ENCODE data around the gene DPP4.

Gene DPP4

DNA sequence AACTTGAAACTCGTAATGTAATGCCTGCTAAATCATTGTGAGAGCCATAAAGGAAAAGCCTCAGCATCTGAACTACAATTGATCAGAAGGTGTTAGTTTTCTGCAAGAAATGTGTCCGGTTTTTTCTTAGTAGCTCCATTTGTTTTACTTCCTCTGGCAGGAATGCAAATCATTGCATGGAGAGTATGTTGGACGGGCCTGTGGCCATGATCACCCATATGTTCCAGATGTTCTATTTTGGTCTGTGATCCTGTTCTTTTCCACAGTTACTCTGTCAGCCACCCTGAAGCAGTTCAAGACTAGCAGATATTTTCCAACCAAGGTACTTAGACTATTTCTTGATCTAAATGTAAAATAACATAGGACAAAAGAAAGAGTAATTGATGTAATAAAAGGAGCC lies 126.6 kb downstream of the DPP4 start:
- DNase-seq: no peak

DNA sequence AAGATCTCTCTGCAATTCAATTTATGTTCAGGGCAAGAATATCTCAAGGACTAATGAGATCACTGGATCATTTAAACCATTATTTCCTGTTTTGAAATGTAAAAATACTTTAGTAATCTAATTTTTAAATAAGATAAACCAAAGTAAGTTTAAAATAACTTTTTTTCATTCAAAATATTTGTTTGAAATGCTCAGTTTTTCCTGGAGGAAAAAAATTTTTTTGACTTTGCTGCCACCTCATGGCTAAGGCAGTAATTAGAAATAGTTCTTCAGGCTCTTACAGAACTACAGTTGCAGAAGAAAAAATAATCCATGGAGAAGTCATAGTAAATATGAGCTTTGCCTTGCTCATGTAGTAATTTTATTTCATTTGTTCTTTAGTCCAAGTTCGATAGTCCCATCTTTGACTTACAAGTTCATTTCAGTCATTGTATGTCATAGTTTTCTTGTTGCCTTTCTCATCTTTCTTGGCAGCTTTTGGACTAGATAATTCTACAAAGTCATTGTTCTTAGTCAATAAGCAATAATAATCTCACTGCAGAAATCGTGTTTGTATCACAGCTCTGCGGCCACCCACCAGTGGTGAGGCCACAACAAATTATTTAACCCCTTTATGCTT lies 127.4 kb downstream of the DPP4 start:
- DNase-seq: peak; percentile 11

- no peak for DNase-seq
These were observed 131.0 kb downstream of the DPP4 start for GRCh38 chr2:161943011-161943410.
